ENCODE results near the gene PAWR.
"Not testable (repeated sequence)": the region's sequence is repeated elsewhere in the genome, so short reads cannot be mapped to it uniquely, and the experiment has no call there.

The PAWR gene

GRCh38 chr12:79655036-79655435 lies 35.7 kb downstream of the PAWR start:
- Histone ChIP-seq H3K9me3 (ENCODE audit: control insufficient read depth in 1 of 2, low read length in 2 of 2) (no peaks in the 10 kb centered on the region), H3K9ac (ENCODE audit: low read depth in 1 of 2, low read length in 2 of 2) (no peak overlapping the region), H3K27me3 (ENCODE audit: control insufficient read depth in 1 of 2, insufficient read depth in 2 of 2, low read length in 2 of 2) (no peaks in the 10 kb centered on the region), H3K27ac (ENCODE audit: low read depth, low read length) (no peak overlapping the region), H3K4me1 (ENCODE audit: control insufficient read depth in 1 of 2, insufficient read depth in 2 of 2, low read length in 2 of 2) (peaks cover 3 to 18% of the 10 kb centered on the region in 2 donors), H3K4me3 (ENCODE audit: low read depth in 1 of 2, low read length in 2 of 2) (no peak overlapping the region), H3K36me3 (ENCODE audit: control insufficient read depth in 1 of 2, insufficient read depth in 2 of 2, low read length in 2 of 2) (no peaks in the 10 kb centered on the region)

GRCh38 chr12:79652521-79652920 lies 38.2 kb downstream of the PAWR start:
- H3K36me3 ChIP-seq (ENCODE audit: control insufficient read depth in 1 of 2, insufficient read depth in 2 of 2, low read length in 2 of 2): no peaks in the 10 kb centered on the region
- no peaks in the 10 kb centered on the region for H3K9me3 ChIP-seq (ENCODE audit: control insufficient read depth in 1 of 2, low read length in 2 of 2)
- H3K27me3 ChIP-seq (ENCODE audit: control insufficient read depth in 1 of 2, insufficient read depth in 2 of 2, low read length in 2 of 2): no peaks in the 10 kb centered on the region
- no peak overlapping the region for H3K27ac ChIP-seq (ENCODE audit: low read depth, low read length)
- H3K9ac ChIP-seq (ENCODE audit: low read depth in 1 of 2, low read length in 2 of 2): no peak overlapping the region
- H3K4me3 ChIP-seq (ENCODE audit: low read depth in 1 of 2, low read length in 2 of 2): no peak overlapping the region
- H3K4me1 ChIP-seq (ENCODE audit: control insufficient read depth in 1 of 2, insufficient read depth in 2 of 2, low read length in 2 of 2): peaks cover 3 to 11% of the 10 kb centered on the region in 2 donors

- Histone ChIP-seq H3K36me3 (ENCODE audit: control insufficient read depth in 1 of 2, insufficient read depth in 2 of 2, low read length in 2 of 2) (no peaks in the 10 kb centered on the region), H3K27me3 (ENCODE audit: control insufficient read depth in 1 of 2, insufficient read depth in 2 of 2, low read length in 2 of 2) (no peaks in the 10 kb centered on the region), H3K9ac (ENCODE audit: low read depth in 1 of 2, low read length in 2 of 2) (no peak overlapping the region), H3K27ac (ENCODE audit: low read depth, low read length) (no peak overlapping the region), H3K9me3 (ENCODE audit: control insufficient read depth in 1 of 2, low read length in 2 of 2) (no peaks in the 10 kb centered on the region), H3K4me1 (ENCODE audit: control insufficient read depth in 1 of 2, insufficient read depth in 2 of 2, low read length in 2 of 2) (peaks cover 4 to 12% of the 10 kb centered on the region in 2 donors), H3K4me3 (ENCODE audit: low read depth in 1 of 2, low read length in 2 of 2) (no peak overlapping the region)
Measured at GRCh38 chr12:79650440-79650839, 40.3 kb downstream of the PAWR start.

- Histone ChIP-seq H3K27ac (ENCODE audit: low read depth, low read length) (no peak overlapping the region), H3K9ac (ENCODE audit: low read depth in 1 of 2, low read length in 2 of 2) (no peak overlapping the region), H3K27me3 (ENCODE audit: control insufficient read depth in 1 of 2, insufficient read depth in 2 of 2, low read length in 2 of 2) (no peaks in the 10 kb centered on the region), H3K4me3 (ENCODE audit: low read depth in 1 of 2, low read length in 2 of 2) (no peak overlapping the region), H3K9me3 (ENCODE audit: control insufficient read depth in 1 of 2, low read length in 2 of 2) (no peaks in the 10 kb centered on the region), H3K36me3 (ENCODE audit: control insufficient read depth in 1 of 2, insufficient read depth in 2 of 2, low read length in 2 of 2) (no peaks in the 10 kb centered on the region), H3K4me1 (ENCODE audit: control insufficient read depth in 1 of 2, insufficient read depth in 2 of 2, low read length in 2 of 2) (peaks cover 10 to 26% of the 10 kb centered on the region in 2 donors)
Measured at GRCh38 chr12:79648881-79649280, 41.9 kb downstream of the PAWR start.

GRCh38 chr12:79646843-79647242 lies 43.9 kb downstream of the PAWR start:
- peaks cover 10 to 27% of the 10 kb centered on the region in 2 donors for H3K4me1 ChIP-seq (ENCODE audit: control insufficient read depth in 1 of 2, insufficient read depth in 2 of 2, low read length in 2 of 2)
- not testable (repeated sequence) for H3K4me3 ChIP-seq (ENCODE audit: low read depth in 1 of 2, low read length in 2 of 2); H3K9me3 ChIP-seq (ENCODE audit: control insufficient read depth in 1 of 2, low read length in 2 of 2)

GRCh38 chr12:79645235-79645630 lies 45.5 kb downstream of the PAWR start:
- H3K4me3 ChIP-seq (ENCODE audit: low read depth in 1 of 2, low read length in 2 of 2): no peak overlapping the region
- H3K27me3 ChIP-seq (ENCODE audit: control insufficient read depth in 1 of 2, insufficient read depth in 2 of 2, low read length in 2 of 2): no peaks in the 10 kb centered on the region
- H3K36me3 ChIP-seq (ENCODE audit: control insufficient read depth in 1 of 2, insufficient read depth in 2 of 2, low read length in 2 of 2): no peaks in the 10 kb centered on the region
- H3K9me3 ChIP-seq (ENCODE audit: control insufficient read depth in 1 of 2, low read length in 2 of 2): no peaks in the 10 kb centered on the region
- H3K9ac ChIP-seq (ENCODE audit: low read depth in 1 of 2, low read length in 2 of 2): no peak overlapping the region
- no peak overlapping the region for H3K27ac ChIP-seq (ENCODE audit: low read depth, low read length)
- peaks cover 7 to 24% of the 10 kb centered on the region in 2 donors for H3K4me1 ChIP-seq (ENCODE audit: control insufficient read depth in 1 of 2, insufficient read depth in 2 of 2, low read length in 2 of 2)

More at GRCh38 chr12:79646843-79647242, 43.9 kb downstream of the PAWR start:
- not testable (repeated sequence) for H3K27me3 ChIP-seq (ENCODE audit: control insufficient read depth in 1 of 2, insufficient read depth in 2 of 2, low read length in 2 of 2); H3K27ac ChIP-seq (ENCODE audit: low read depth, low read length); H3K9ac ChIP-seq (ENCODE audit: low read depth in 1 of 2, low read length in 2 of 2); H3K36me3 ChIP-seq (ENCODE audit: control insufficient read depth in 1 of 2, insufficient read depth in 2 of 2, low read length in 2 of 2)

- Histone ChIP-seq H3K27me3 (ENCODE audit: control insufficient read depth in 1 of 2, insufficient read depth in 2 of 2, low read length in 2 of 2) (no peaks in the 10 kb centered on the region), H3K36me3 (ENCODE audit: control insufficient read depth in 1 of 2, insufficient read depth in 2 of 2, low read length in 2 of 2) (no peaks in the 10 kb centered on the region), H3K4me1 (ENCODE audit: control insufficient read depth in 1 of 2, insufficient read depth in 2 of 2, low read length in 2 of 2) (peaks cover 7 to 17% of the 10 kb centered on the region in 2 donors), H3K4me3 (ENCODE audit: low read depth in 1 of 2, low read length in 2 of 2) (no peak overlapping the region), H3K9me3 (ENCODE audit: control insufficient read depth in 1 of 2, low read length in 2 of 2) (no peaks in the 10 kb centered on the region), H3K27ac (ENCODE audit: low read depth, low read length) (no peak overlapping the region), H3K9ac (ENCODE audit: low read depth in 1 of 2, low read length in 2 of 2) (no peak overlapping the region)
Measured at GRCh38 chr12:79644274-79645234, 46.2 kb downstream of the PAWR start.

- Histone ChIP-seq H3K4me1 (ENCODE audit: control insufficient read depth in 1 of 2, insufficient read depth in 2 of 2, low read length in 2 of 2) (peaks cover 7 to 16% of the 10 kb centered on the region in 2 donors), H3K27me3 (ENCODE audit: control insufficient read depth in 1 of 2, insufficient read depth in 2 of 2, low read length in 2 of 2) (no peaks in the 10 kb centered on the region), H3K36me3 (ENCODE audit: control insufficient read depth in 1 of 2, insufficient read depth in 2 of 2, low read length in 2 of 2) (no peaks in the 10 kb centered on the region), H3K9me3 (ENCODE audit: control insufficient read depth in 1 of 2, low read length in 2 of 2) (no peaks in the 10 kb centered on the region), H3K9ac (ENCODE audit: low read depth in 1 of 2, low read length in 2 of 2) (no peak overlapping the region), H3K27ac (ENCODE audit: low read depth, low read length) (no peak overlapping the region), H3K4me3 (ENCODE audit: low read depth in 1 of 2, low read length in 2 of 2) (no peak overlapping the region)
Measured at GRCh38 chr12:79643821-79644220, 46.9 kb downstream of the PAWR start.

- Histone ChIP-seq H3K9ac (ENCODE audit: low read depth in 1 of 2, low read length in 2 of 2) (no peak overlapping the region), H3K4me1 (ENCODE audit: control insufficient read depth in 1 of 2, insufficient read depth in 2 of 2, low read length in 2 of 2) (no peaks in the 10 kb centered on the region), H3K27me3 (ENCODE audit: control insufficient read depth in 1 of 2, insufficient read depth in 2 of 2, low read length in 2 of 2) (no peaks in the 10 kb centered on the region), H3K9me3 (ENCODE audit: control insufficient read depth in 1 of 2, low read length in 2 of 2) (no peaks in the 10 kb centered on the region), H3K4me3 (ENCODE audit: low read depth in 1 of 2, low read length in 2 of 2) (no peak overlapping the region), H3K36me3 (ENCODE audit: control insufficient read depth in 1 of 2, insufficient read depth in 2 of 2, low read length in 2 of 2) (no peaks in the 10 kb centered on the region), H3K27ac (ENCODE audit: low read depth, low read length) (no peak overlapping the region)
Measured at GRCh38 chr12:79638490-79638889, 52.3 kb downstream of the PAWR start.

- no peaks in the 10 kb centered on the region for H3K27me3 ChIP-seq (ENCODE audit: control insufficient read depth in 1 of 2, insufficient read depth in 2 of 2, low read length in 2 of 2)
- H3K27ac ChIP-seq (ENCODE audit: low read depth, low read length): no peak overlapping the region
- H3K4me3 ChIP-seq (ENCODE audit: low read depth in 1 of 2, low read length in 2 of 2): no peak overlapping the region
- no peak overlapping the region for H3K9ac ChIP-seq (ENCODE audit: low read depth in 1 of 2, low read length in 2 of 2)
- no peaks in the 10 kb centered on the region for H3K36me3 ChIP-seq (ENCODE audit: control insufficient read depth in 1 of 2, insufficient read depth in 2 of 2, low read length in 2 of 2)
- H3K9me3 ChIP-seq (ENCODE audit: control insufficient read depth in 1 of 2, low read length in 2 of 2): no peaks in the 10 kb centered on the region
- no peaks in the 10 kb centered on the region for H3K4me1 ChIP-seq (ENCODE audit: control insufficient read depth in 1 of 2, insufficient read depth in 2 of 2, low read length in 2 of 2)
Measured at GRCh38 chr12:79637093-79637492, 53.7 kb downstream of the PAWR start.
